Measurements from ENCODE around the gene NKX2-1.
A peak's percentile ranks its signal among the peaks of the same experiment; 100 is the strongest.

The NKX2-1 gene

DNA sequence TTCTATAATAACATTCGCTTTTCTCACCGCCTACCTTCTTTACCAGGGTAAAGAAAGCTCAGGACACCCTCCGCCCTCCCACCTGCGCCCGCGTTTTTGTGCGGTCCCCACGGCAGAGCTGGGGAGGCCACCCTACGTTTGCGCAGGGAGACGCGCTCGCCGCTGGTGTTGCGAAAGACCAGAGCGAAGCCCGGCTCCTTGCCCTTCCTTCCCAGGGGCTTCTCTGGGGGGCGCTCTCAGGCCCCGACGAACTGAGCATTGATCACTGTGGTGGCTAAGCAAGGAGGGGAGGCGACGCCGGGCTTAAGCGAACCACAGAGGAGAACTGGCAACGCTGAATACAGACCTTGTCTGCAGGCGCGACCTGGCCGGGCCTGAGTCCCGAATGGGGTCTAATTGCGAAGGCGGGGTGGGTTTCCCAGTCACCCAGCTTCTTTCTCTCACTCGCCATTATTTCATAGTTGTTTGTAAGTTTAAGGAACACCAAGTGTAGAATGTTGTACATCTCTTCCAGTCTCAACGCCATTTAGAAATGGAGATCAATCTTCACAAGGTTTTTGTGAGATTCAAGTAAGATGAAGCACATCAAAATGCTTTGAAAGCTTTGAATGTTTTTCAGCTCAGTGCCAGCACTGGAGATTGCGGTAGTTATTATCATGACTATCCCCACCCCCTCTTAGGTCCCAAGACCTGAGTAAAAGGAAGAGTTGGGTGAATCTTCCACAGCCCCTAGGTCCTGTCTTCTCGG, 1.7 kb upstream of the NKX2-1 start:
- no peak for ATAC-seq
- H3K27ac Mint-ChIP-seq: no peak overlapping the region
- H3K36me3 Mint-ChIP-seq (ENCODE audit: low read depth): no peaks in the 10 kb centered on the region
- H3K4me1 Mint-ChIP-seq: peaks cover 15% of the 10 kb centered on the region
- peaks cover 75% of the 10 kb centered on the region for H3K27me3 Mint-ChIP-seq
- peaks cover 3% of the 10 kb centered on the region for H3K9me3 Mint-ChIP-seq
- no peak overlapping the region for H3K4me3 Mint-ChIP-seq
- DNase-seq: no peak

DNA sequence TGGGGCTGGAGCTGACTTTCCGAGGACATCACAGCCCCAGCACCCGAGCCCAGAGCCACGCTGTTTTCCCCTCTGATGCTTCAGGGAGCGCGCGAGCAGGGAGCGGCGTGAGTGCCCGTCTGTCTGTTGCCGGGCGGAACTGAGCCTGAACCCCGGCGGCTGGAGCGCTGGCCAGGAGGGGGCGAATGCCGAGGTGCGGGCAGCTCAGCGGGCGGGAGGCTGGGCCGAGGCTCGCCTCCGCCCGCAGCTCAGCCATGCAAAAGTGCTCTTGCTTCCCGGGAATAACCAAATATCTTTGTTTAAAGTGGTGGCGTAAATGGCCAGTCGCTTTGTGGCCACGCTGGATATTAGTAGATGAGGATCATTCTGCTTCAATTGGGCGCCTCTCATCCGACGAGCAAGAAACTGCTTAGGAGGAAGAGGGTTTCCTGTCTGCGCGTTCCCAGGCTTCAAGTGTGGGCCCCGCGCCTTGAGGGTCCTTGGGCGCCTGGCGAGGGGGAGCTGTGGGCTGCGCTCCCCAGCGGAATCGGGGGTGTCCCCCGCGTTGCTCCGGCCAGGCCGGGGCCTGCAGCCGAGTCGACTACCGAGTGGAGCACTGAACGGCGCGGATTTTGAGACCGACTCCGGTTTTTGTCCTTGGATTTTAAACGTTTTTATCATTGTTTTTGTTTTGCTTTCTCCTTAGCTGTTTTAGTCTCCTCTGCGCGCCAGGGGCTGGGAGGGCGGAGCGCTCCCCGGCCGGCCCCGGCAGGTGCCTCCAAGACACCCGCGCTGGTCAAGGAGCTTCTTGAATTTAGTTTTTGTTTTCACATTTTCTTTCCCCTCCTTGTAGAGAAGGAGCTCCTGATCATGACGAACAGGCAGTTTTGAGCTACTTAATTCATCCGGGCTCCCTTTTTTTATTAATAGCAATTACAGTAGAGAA, 831 bp upstream of the NKX2-1 start:
- ATAC-seq: no peak
- H3K4me3 Mint-ChIP-seq: no peak overlapping the region
- H3K36me3 Mint-ChIP-seq (ENCODE audit: low read depth): no peaks in the 10 kb centered on the region
- H3K9me3 Mint-ChIP-seq: peaks cover 3% of the 10 kb centered on the region
- peaks cover 15% of the 10 kb centered on the region for H3K4me1 Mint-ChIP-seq
- DNase-seq: no peak
- H3K27ac Mint-ChIP-seq: no peak overlapping the region
- peaks cover 75% of the 10 kb centered on the region for H3K27me3 Mint-ChIP-seq

DNA sequence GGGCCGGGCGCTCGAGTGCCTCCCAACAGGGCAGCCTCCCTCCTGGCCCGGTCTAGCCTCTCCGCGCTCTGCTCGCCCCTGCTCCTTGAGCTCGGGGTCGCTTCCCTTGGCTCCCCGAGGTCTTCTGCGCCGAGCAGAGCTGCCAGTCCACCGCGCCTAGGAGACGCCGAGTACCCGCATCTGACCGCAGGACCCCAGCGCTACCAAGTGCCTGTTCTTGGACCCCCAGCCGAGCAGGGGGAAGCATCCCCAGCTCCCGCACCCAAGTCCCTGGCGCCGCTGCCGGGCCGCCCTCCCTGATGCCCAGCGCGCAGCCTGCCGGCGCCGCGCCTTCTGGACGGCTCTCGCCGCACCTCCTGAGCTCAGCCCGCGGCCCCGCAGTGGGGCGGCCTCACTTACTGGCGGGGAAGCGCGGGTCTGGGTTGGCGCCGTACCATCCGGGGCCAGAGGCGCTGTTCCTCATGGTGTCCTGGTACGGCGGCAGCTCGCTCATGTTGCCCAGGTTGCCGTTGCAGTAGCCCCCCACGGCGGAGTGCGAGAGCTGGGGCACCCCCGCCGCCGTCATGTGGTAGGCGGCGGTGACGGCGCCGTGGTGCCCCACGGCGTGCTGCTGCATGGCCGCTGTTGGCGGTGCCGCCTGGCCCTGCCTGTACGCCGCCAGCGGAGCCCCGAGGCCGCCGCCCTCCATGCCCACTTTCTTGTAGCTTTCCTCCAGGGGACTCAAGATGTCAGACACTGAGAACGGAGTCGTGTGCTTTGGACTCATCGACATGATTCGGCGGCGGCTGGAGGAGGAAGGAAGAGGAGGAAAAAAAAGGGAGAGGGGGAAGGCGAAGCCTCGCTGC, 1.2 kb downstream of the NKX2-1 start:
- Mint-ChIP-seq H3K9me3 (peaks cover 3% of the 10 kb centered on the region), H3K27ac (no peak overlapping the region), H3K27me3 (peaks cover 78% of the 10 kb centered on the region), H3K36me3 (ENCODE audit: low read depth) (no peaks in the 10 kb centered on the region), H3K4me1 (peaks cover 14% of the 10 kb centered on the region), H3K4me3 (peak overlapping the region; percentile 61)
- DNase-seq (no peak), ATAC-seq (no peak)

DNA sequence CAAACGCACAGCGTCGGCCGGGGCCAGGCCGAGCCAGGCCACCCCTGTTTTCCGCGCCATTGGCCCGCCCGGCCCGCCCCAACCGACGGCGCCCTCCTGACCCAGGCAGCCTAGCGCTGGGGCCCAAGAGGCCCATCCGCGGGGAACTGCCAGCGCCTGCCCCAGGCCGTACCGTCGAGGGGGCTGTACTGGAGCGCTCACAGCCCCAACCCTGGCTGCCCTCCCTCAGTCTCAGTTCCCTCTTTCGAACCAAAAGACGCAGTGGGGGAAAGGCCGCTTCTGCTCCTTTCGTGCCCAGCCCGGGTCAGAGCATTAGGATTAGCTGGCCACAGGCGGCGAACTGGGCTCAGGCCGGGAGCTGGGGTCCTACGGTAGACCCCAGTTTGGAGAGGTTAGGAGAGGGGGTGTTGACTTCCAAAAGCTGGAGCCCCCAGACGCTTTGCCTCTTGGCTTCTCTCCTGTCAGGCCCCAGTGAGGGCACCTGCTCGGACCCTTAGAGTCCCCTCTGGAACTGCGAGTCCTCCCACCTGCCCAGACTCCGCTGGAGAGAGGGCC, 1.9 kb downstream of the NKX2-1 start:
- H3K36me3 Mint-ChIP-seq (ENCODE audit: low read depth): no peaks in the 10 kb centered on the region
- peaks cover 3% of the 10 kb centered on the region for H3K9me3 Mint-ChIP-seq
- no peak overlapping the region for H3K27ac Mint-ChIP-seq
- no peak for ATAC-seq
- H3K27me3 Mint-ChIP-seq: peaks cover 76% of the 10 kb centered on the region
- H3K4me3 Mint-ChIP-seq: no peak overlapping the region
- DNase-seq: no peak
- H3K4me1 Mint-ChIP-seq: peaks cover 14% of the 10 kb centered on the region

GRCh38 chr14:36517242-36518030, 2.6 kb downstream of the NKX2-1 start:
- peaks cover 3% of the 10 kb centered on the region for H3K9me3 Mint-ChIP-seq
- DNase-seq: no peak
- peaks cover 77% of the 10 kb centered on the region for H3K27me3 Mint-ChIP-seq
- no peak for ATAC-seq
- H3K27ac Mint-ChIP-seq: no peak overlapping the region
- no peak overlapping the region for H3K4me3 Mint-ChIP-seq
- H3K4me1 Mint-ChIP-seq: peaks cover 14% of the 10 kb centered on the region
- H3K36me3 Mint-ChIP-seq (ENCODE audit: low read depth): no peaks in the 10 kb centered on the region

GRCh38 chr14:36516719-36517241, 3.3 kb downstream of the NKX2-1 start:
- Mint-ChIP-seq H3K9me3 (peaks cover under 1% of the 10 kb centered on the region), H3K27me3 (peaks cover 77% of the 10 kb centered on the region), H3K27ac (no peak overlapping the region), H3K4me3 (no peak overlapping the region), H3K36me3 (ENCODE audit: low read depth) (no peaks in the 10 kb centered on the region), H3K4me1 (peaks cover 11% of the 10 kb centered on the region)
- DNase-seq (no peak), ATAC-seq (no peak)

- H3K9me3 Mint-ChIP-seq: no peaks in the 10 kb centered on the region
- peaks cover 10% of the 10 kb centered on the region for H3K4me1 Mint-ChIP-seq
- peaks cover 71% of the 10 kb centered on the region for H3K27me3 Mint-ChIP-seq
- no peak overlapping the region for H3K4me3 Mint-ChIP-seq
- H3K27ac Mint-ChIP-seq: no peak overlapping the region
- DNase-seq: no peak
- H3K36me3 Mint-ChIP-seq (ENCODE audit: low read depth): no peaks in the 10 kb centered on the region
- ATAC-seq: no peak
Observed at GRCh38 chr14:36515896-36516718, 3.9 kb downstream of the NKX2-1 start.

DNA sequence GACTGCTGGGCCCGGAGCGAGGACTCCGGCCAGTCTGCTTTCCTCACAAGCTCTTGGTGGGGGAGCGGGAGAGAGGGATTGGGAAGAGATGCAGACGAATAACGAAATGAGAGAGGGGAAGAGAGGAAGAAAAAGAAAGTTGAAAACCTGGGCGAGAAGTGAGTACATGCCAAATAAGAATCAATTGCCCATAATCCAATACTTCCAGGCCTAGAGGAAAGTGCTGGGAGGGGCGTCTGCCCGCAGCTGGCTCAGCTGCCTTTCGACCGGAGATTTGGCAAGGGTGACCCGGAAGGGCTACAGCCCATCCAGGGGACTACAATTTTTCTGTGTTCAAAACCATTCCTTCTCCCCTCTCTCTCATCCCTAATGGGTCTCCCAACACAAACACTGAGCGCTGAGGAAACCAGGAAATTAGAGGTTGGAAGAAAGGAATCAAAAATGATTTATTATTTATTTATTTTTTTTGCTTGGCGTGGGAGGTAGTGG, 4.9 kb downstream of the NKX2-1 start:
- no peak for ATAC-seq
- peaks cover 74% of the 10 kb centered on the region for H3K27me3 Mint-ChIP-seq
- H3K4me3 Mint-ChIP-seq: no peak overlapping the region
- H3K4me1 Mint-ChIP-seq: peaks cover 5% of the 10 kb centered on the region
- no peaks in the 10 kb centered on the region for H3K9me3 Mint-ChIP-seq
- H3K27ac Mint-ChIP-seq: no peak overlapping the region
- DNase-seq: no peak
- H3K36me3 Mint-ChIP-seq (ENCODE audit: low read depth): no peaks in the 10 kb centered on the region

DNA sequence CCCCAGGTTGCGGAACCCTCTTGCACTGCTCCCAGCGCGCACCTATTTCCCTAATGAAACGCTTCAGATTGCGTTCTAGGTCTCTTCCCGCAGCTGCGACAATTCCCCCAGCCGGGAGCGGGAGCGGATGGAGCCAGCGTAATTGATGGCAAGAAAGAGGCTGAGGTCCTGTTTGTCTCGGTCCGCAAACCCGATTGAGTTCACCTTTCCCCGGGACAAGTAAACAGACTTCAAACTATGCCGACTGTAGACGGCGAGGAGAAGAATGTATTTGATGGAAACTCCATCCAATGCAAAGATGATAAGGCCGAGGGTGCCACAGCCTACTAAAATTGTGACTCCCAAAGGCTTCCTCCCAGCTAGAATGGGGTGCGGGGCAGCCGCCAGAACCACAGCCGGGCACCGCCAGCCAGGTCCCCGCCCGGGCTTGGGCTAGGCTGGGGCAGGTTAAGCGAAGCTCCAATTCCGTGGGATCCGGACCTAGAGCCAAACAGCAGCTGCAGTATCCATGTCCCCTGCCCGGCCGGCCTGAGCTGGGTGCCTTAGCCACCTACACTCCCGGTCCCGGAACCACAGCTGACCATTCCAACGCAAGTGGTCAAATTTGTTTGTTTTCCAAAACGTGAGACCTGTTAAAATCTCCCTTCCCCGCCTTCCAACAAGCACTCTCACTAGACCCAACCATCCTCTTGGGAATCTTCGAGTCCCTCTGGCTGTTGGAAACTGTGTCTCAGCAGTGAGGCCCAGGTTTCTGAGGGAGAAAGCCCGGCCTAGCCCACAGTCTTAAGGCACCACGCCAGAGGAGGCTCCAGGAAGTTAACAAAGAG, 5.5 kb downstream of the NKX2-1 start:
- ATAC-seq (no peak), DNase-seq (no peak)
- H3K4me3 Mint-ChIP-seq: no peak overlapping the region
- no peaks in the 10 kb centered on the region for H3K9me3 Mint-ChIP-seq
- peaks cover 4% of the 10 kb centered on the region for H3K4me1 Mint-ChIP-seq
- no peak overlapping the region for H3K27ac Mint-ChIP-seq
- H3K36me3 Mint-ChIP-seq (ENCODE audit: low read depth): no peaks in the 10 kb centered on the region
- peaks cover 74% of the 10 kb centered on the region for H3K27me3 Mint-ChIP-seq

DNA sequence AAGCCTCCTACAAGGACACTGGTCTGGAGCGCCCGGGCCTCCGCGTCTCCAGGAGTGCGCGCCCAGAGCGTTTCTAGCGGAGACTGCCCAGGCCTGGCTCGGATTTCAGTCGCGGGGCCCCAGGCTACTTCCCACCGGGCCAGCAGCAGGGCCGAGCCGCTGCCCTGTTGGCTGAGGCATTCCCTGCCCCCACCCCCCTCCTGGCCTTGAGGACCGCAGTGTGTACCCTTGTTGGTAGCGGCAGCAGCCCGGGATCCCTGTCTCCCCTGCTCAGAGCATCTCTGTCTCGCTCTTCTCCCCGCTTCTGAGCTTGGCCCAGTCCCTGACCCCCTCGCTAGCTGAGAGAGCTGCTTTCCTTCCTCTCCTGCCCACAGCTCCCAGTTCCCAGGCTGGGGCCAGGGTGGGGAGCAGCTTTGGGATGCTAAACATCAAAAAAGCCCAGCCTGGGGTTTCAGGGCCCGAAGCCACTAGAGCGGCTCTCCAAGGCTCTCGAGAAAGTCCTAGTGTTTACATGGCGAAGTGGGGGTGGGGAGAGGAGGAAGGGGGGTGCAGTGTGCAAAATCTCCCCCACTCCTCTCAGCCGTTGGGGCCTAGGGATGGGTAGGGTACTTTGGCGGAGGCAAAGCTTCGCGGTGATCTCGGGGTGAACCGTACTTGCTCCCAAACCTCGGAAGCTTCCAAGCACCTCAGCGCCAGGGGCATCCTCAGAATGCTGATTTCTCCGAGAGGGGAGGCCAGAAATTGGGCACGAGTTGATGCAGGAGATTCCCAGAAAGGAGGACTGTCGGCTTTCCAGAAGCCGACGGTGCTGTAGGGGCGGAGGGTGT, 6.4 kb downstream of the NKX2-1 start:
- peaks cover 77% of the 10 kb centered on the region for H3K27me3 Mint-ChIP-seq
- no peaks in the 10 kb centered on the region for H3K9me3 Mint-ChIP-seq
- no peak overlapping the region for H3K4me3 Mint-ChIP-seq
- DNase-seq (no peak), ATAC-seq (no peak)
- H3K36me3 Mint-ChIP-seq (ENCODE audit: low read depth): no peaks in the 10 kb centered on the region
- H3K27ac Mint-ChIP-seq: no peak overlapping the region
- H3K4me1 Mint-ChIP-seq: no peaks in the 10 kb centered on the region

DNA sequence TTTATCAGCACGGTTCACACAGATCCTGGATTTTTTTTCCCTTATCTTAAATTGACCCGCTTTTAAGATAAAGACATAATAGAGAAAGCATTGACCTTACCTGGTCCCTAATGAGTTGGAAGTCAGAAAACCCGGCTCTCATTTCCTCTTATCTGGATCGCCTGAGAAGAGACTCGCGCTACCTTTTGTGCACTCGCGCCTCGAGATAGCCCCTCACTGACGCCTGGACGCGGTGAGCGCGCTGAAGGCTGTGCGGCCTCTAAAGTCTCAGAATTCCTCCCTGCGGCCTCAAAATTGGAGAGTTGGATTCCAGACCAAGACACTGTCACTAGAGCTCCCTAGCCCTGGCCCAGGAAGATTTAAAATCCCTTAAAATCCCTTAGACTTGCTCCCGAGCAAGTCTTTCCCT, 7.0 kb downstream of the NKX2-1 start:
- no peak for DNase-seq
- Mint-ChIP-seq H3K27me3 (peaks cover 80% of the 10 kb centered on the region), H3K4me3 (no peak overlapping the region), H3K9me3 (no peaks in the 10 kb centered on the region), H3K4me1 (no peaks in the 10 kb centered on the region), H3K27ac (no peak overlapping the region), H3K36me3 (ENCODE audit: low read depth) (no peaks in the 10 kb centered on the region)
- ATAC-seq: no peak
